GM19324 (cell line): Measurements from ENCODE around the gene NIM1K.
"Not testable (repeated sequence)": the region's sequence is repeated elsewhere in the genome, so short reads cannot be mapped to it uniquely, and the experiment has no call there.

Experiments used
- ATAC-seq: cut with Tn5 transposase; IDR thresholded peaks from one replicate; pipeline ENCODE4 v1.9.1; 2021; ENCODE audit warnings: mild to moderate bottlenecking, moderate library complexity; ENCODE audit not compliant: unreplicated experiment, low FRiP score

NIM1K gene

GRCh38 chr5:43183101-43183500 lies 8.9 kb upstream of the NIM1K start:
- not testable (repeated sequence) for ATAC-seq

GRCh38 chr5:43190755-43191603 lies 1.0 kb upstream of the NIM1K start:
- no peak for ATAC-seq

- peak; percentile 36 for ATAC-seq
Measured at GRCh38 chr5:43192558-43193180, 644 bp downstream of the NIM1K start.

GRCh38 chr5:43193181-43193893 lies 1.3 kb downstream of the NIM1K start:
- ATAC-seq = no peak

GRCh38 chr5:43193894-43194265 lies 1.9 kb downstream of the NIM1K start:
- no peak for ATAC-seq

- no peak for ATAC-seq
Measured at GRCh38 chr5:43195670-43196265, 3.7 kb downstream of the NIM1K start.

GRCh38 chr5:43197535-43197934 lies 5.5 kb downstream of the NIM1K start:
- no peak for ATAC-seq

GRCh38 chr5:43201442-43201841 lies 9.4 kb downstream of the NIM1K start:
- ATAC-seq = not testable (repeated sequence)

- no peak for ATAC-seq
Measured at GRCh38 chr5:43202380-43202779, 10.4 kb downstream of the NIM1K start.

- no peak for ATAC-seq
Measured at GRCh38 chr5:43203373-43203772, 11.3 kb downstream of the NIM1K start.

- no peak for ATAC-seq
Measured at GRCh38 chr5:43204958-43205357, 12.9 kb downstream of the NIM1K start.

GRCh38 chr5:43207601-43208000 lies 15.6 kb downstream of the NIM1K start:
- ATAC-seq = no peak

- no peak for ATAC-seq
Measured at GRCh38 chr5:43208658-43209057, 16.6 kb downstream of the NIM1K start.

GRCh38 chr5:43209060-43209459 lies 17.0 kb downstream of the NIM1K start:
- ATAC-seq = no peak

GRCh38 chr5:43209833-43210232 lies 17.8 kb downstream of the NIM1K start:
- no peak for ATAC-seq

- ATAC-seq = no peak
Measured at GRCh38 chr5:43210570-43210969, 18.5 kb downstream of the NIM1K start.

- no peak for ATAC-seq
Measured at GRCh38 chr5:43213951-43214350, 21.9 kb downstream of the NIM1K start.

- ATAC-seq = no peak
Measured at GRCh38 chr5:43215073-43215631, 23.1 kb downstream of the NIM1K start.

- no peak for ATAC-seq
Measured at GRCh38 chr5:43216941-43217340, 24.9 kb downstream of the NIM1K start.

GRCh38 chr5:43219120-43219519 lies 27.1 kb downstream of the NIM1K start:
- no peak for ATAC-seq

- ATAC-seq = no peak
Measured at GRCh38 chr5:43221502-43221901, 29.5 kb downstream of the NIM1K start.
